GM18517 (cell line): Measurements from ENCODE around the gene PEAK1.

Source experiments
- ATAC-seq: cut with Tn5 transposase; IDR thresholded peaks from one replicate; pipeline ENCODE4 v1.9.1; 2021; ENCODE audit warnings: mild to moderate bottlenecking, moderate library complexity; ENCODE audit not compliant: unreplicated experiment

The PEAK1 gene

GRCh38 chr15:77098572-77098971 is 321.3 kb downstream of the PEAK1 start:
- ATAC-seq, result no peak

GRCh38 chr15:77097921-77098320 is 322.0 kb downstream of the PEAK1 start:
- ATAC-seq, result no peak

GRCh38 chr15:77097248-77097721 is 322.6 kb downstream of the PEAK1 start:
- ATAC-seq, result no peak

- no peak for ATAC-seq
These were observed 323.4 kb downstream of the PEAK1 start for GRCh38 chr15:77096541-77096940.

GRCh38 chr15:77096138-77096537 is 323.8 kb downstream of the PEAK1 start:
- no peak for ATAC-seq

GRCh38 chr15:77094397-77095030 is 325.4 kb downstream of the PEAK1 start:
- ATAC-seq, result no peak

- ATAC-seq, result no peak
These were observed 326.5 kb downstream of the PEAK1 start for GRCh38 chr15:77093436-77093835.

- ATAC-seq, result no peak
These were observed 328.8 kb downstream of the PEAK1 start for GRCh38 chr15:77091097-77091496.

GRCh38 chr15:77087213-77087612 is 332.7 kb downstream of the PEAK1 start:
- no peak for ATAC-seq

- no peak for ATAC-seq
These were observed 334.6 kb downstream of the PEAK1 start for GRCh38 chr15:77085297-77085696.

GRCh38 chr15:77084436-77084835 is 335.5 kb downstream of the PEAK1 start:
- no peak for ATAC-seq

- no peak for ATAC-seq
These were observed 336.3 kb downstream of the PEAK1 start for GRCh38 chr15:77083381-77084160.

GRCh38 chr15:77081971-77082370 is 337.9 kb downstream of the PEAK1 start:
- no peak for ATAC-seq

- ATAC-seq, result no peak
These were observed 343.5 kb downstream of the PEAK1 start for GRCh38 chr15:77076323-77076915.

- ATAC-seq, result no peak
These were observed 344.4 kb downstream of the PEAK1 start for GRCh38 chr15:77075528-77075927.

GRCh38 chr15:77074350-77074749 is 345.6 kb downstream of the PEAK1 start:
- ATAC-seq, result no peak

GRCh38 chr15:77071305-77072223 is 348.3 kb downstream of the PEAK1 start:
- ATAC-seq, result no peak

- ATAC-seq, result peak; percentile 82
These were observed 349.2 kb downstream of the PEAK1 start, which contains the start of gene TSPAN3 for GRCh38 chr15:77070495-77071304. TSPAN3 (minus strand) TSS chr15:77071109; CDS start chr15:77070954, 155 bp downstream.

GRCh38 chr15:77070180-77070494 is 349.8 kb downstream of the PEAK1 start:
- ATAC-seq, result no peak

- no peak for ATAC-seq
These were observed 350.3 kb downstream of the PEAK1 start for GRCh38 chr15:77069521-77070121.
